DOHH2 (cell line): ENCODE measurements around the gene TRPM5.

Experiments used
- EZH2phosphoT487 ChIP-seq: fragments of 200-600 bp; sonication (generic); IDR thresholded peaks from 2 replicates; pipeline ENCODE4 v1.6.1; 2017; ENCODE audit warnings: borderline replicate concordance, mild to moderate bottlenecking, antibody characterized with exemption, low read length, moderate library complexity, mixed read lengths
- TF ChIP-seq, protein P1 (sequence below): fragments of 200-600 bp; sonication (generic); IDR thresholded peaks from one replicate; pipeline ENCODE4 v1.5.1; 2014; ENCODE audit warnings: antibody characterized with exemption, mild to moderate bottlenecking, low read depth, low read length; ENCODE audit not compliant: poor library complexity, severe bottlenecking

DNA sequence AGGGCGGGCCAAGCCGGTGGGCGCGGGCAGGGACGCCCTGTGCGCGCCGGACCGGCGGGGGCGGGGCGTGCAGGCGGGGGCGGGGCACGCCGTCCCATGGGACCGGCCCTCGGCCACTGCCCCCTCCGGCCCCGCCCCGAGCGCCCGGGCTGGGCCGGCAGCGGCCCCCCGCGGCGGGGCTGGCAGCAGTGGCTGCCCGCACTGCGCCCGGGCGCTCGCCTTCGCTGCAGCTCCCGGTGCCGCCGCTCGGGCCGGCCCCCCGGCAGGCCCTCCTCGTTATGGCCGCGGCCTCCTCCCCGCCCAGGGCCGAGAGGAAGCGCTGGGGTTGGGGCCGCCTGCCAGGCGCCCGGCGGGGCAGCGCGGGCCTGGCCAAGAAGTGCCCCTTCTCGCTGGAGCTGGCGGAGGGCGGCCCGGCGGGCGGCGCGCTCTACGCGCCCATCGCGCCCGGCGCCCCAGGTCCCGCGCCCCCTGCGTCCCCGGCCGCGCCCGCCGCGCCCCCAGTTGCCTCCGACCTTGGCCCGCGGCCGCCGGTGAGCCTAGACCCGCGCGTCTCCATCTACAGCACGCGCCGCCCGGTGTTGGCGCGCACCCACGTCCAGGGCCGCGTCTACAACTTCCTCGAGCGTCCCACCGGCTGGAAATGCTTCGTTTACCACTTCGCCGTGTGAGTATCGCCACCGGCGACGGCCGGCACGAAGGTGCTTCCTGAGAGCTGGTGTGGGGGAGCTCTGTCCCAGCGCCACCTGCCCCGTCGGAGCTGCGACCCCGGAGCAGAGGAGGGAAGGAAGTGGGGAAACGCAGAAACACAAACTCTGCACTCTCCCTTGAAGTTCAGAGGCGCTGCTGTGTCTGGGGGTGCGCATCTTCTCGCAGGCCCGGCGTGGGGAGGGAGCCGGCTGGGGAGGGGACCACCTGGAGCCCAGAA, 769 bp upstream of the TRPM5 start, which contains the start of gene KCNQ1:
- TF ChIP-seq, protein P1, sequence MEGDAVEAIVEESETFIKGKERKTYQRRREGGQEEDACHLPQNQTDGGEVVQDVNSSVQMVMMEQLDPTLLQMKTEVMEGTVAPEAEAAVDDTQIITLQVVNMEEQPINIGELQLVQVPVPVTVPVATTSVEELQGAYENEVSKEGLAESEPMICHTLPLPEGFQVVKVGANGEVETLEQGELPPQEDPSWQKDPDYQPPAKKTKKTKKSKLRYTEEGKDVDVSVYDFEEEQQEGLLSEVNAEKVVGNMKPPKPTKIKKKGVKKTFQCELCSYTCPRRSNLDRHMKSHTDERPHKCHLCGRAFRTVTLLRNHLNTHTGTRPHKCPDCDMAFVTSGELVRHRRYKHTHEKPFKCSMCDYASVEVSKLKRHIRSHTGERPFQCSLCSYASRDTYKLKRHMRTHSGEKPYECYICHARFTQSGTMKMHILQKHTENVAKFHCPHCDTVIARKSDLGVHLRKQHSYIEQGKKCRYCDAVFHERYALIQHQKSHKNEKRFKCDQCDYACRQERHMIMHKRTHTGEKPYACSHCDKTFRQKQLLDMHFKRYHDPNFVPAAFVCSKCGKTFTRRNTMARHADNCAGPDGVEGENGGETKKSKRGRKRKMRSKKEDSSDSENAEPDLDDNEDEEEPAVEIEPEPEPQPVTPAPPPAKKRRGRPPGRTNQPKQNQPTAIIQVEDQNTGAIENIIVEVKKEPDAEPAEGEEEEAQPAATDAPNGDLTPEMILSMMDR = no peak
- TF ChIP-seq EZH2phosphoT487 = no peak
